HG03442 (cell line): ENCODE results near the gene NRCAM.

Source experiments
- ATAC-seq: cut with Tn5 transposase; IDR thresholded peaks from one replicate; pipeline ENCODE4 v1.9.1; 2021; ENCODE audit warnings: mild to moderate bottlenecking, moderate library complexity; ENCODE audit not compliant: unreplicated experiment

The NRCAM gene

GRCh38 chr7:108253275-108254044 is 202.8 kb downstream of the NRCAM start:
- no peak for ATAC-seq

- no peak for ATAC-seq
Observed at GRCh38 chr7:108252177-108252576, 204.1 kb downstream of the NRCAM start.

GRCh38 chr7:108251700-108252099 is 204.5 kb downstream of the NRCAM start:
- no peak for ATAC-seq

- no peak for ATAC-seq
Observed at GRCh38 chr7:108249453-108249852, 206.8 kb downstream of the NRCAM start.

- no peak for ATAC-seq
Observed at GRCh38 chr7:108248821-108249220, 207.4 kb downstream of the NRCAM start.

- no peak for ATAC-seq
Observed at GRCh38 chr7:108248418-108248817, 207.8 kb downstream of the NRCAM start.

GRCh38 chr7:108247614-108248013 is 208.6 kb downstream of the NRCAM start:
- no peak for ATAC-seq

GRCh38 chr7:108246227-108246837 is 209.9 kb downstream of the NRCAM start:
- ATAC-seq: peak; percentile 82

- no peak for ATAC-seq
Observed at GRCh38 chr7:108245523-108246226, 210.6 kb downstream of the NRCAM start.

GRCh38 chr7:108244110-108244509 is 212.1 kb downstream of the NRCAM start:
- no peak for ATAC-seq

- no peak for ATAC-seq
Observed at GRCh38 chr7:108239501-108240225, 216.6 kb downstream of the NRCAM start.

- no peak for ATAC-seq
Observed at GRCh38 chr7:108236681-108237415, 219.4 kb downstream of the NRCAM start.

- no peak for ATAC-seq
Observed at GRCh38 chr7:108235451-108236061, 220.7 kb downstream of the NRCAM start.

- no peak for ATAC-seq
Observed at GRCh38 chr7:108234971-108235450, 221.2 kb downstream of the NRCAM start.

GRCh38 chr7:108234281-108234680 is 222.0 kb downstream of the NRCAM start:
- ATAC-seq: no peak

GRCh38 chr7:108232076-108232475 is 224.2 kb downstream of the NRCAM start:
- no peak for ATAC-seq

- ATAC-seq: no peak
Observed at GRCh38 chr7:108231221-108231620, 225.0 kb downstream of the NRCAM start.

GRCh38 chr7:108227366-108227765 is 228.9 kb downstream of the NRCAM start:
- no peak for ATAC-seq

GRCh38 chr7:108226816-108227299 is 229.4 kb downstream of the NRCAM start:
- ATAC-seq: no peak
